Measurements from ENCODE around the gene KDM2B.

The KDM2B gene

DNA sequence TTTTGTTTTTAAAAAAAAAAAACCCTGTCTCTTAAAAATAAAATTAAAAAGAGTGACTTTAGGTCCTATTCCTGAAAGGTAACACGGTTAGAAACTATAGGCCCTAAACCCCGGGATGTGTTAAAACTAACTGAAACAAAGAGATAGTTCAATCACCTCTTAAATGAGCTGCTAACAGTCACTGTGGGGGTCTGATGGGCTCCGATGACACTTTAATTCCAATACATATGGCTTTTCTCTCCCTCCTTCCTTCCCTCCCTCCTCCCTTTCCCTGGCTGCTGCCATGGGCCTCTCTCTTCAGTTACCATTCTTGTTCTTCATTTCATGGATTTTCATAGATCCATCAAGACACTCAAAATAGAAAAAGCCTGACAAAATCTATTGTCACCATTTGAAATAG, 104.3 kb downstream of the KDM2B start:
- Histone ChIP-seq H3K9ac (ENCODE audit: low read length) (no peak overlapping the region), H3K4me2 (ENCODE audit: low read length) (no peak overlapping the region), H3K36me3 (ENCODE audit: insufficient read depth, low read length) (no peaks in the 10 kb centered on the region; the same call in 1 of the 2 replicates), H4K20me1 (ENCODE audit: insufficient read depth, low read length) (no peaks in the 10 kb centered on the region), H3K4me1 (ENCODE audit: insufficient read depth, low read length, severe bottlenecking) (peaks cover 3% of the 10 kb centered on the region), H3K79me2 (ENCODE audit: insufficient read depth, low read length) (no peaks in the 10 kb centered on the region), H3F3A (ENCODE audit: insufficient read depth, low read length) (no peaks in the 10 kb centered on the region), H3K9me3 (ENCODE audit: low read length) (no peaks in the 10 kb centered on the region), H2AFZ (ENCODE audit: low read length) (no peak overlapping the region), H3K27ac (ENCODE audit: low read depth, low read length, poor library complexity, severe bottlenecking) (no peak overlapping the region), H3K9me2 (ENCODE audit: low read depth, low read length) (no peaks in the 10 kb centered on the region), H3K4me3 (ENCODE audit: low read depth, low read length, poor library complexity, severe bottlenecking) (no peak overlapping the region), H3K27me3 (ENCODE audit: insufficient read depth, low read length) (no peaks in the 10 kb centered on the region)
- TF ChIP-seq EZH2 (IDR thresholded peaks at IDR 0.05; ENCODE audit: borderline replicate concordance, low read length), result no peak
- TF ChIP-seq, protein P1, sequence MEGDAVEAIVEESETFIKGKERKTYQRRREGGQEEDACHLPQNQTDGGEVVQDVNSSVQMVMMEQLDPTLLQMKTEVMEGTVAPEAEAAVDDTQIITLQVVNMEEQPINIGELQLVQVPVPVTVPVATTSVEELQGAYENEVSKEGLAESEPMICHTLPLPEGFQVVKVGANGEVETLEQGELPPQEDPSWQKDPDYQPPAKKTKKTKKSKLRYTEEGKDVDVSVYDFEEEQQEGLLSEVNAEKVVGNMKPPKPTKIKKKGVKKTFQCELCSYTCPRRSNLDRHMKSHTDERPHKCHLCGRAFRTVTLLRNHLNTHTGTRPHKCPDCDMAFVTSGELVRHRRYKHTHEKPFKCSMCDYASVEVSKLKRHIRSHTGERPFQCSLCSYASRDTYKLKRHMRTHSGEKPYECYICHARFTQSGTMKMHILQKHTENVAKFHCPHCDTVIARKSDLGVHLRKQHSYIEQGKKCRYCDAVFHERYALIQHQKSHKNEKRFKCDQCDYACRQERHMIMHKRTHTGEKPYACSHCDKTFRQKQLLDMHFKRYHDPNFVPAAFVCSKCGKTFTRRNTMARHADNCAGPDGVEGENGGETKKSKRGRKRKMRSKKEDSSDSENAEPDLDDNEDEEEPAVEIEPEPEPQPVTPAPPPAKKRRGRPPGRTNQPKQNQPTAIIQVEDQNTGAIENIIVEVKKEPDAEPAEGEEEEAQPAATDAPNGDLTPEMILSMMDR (IDR thresholded peaks at IDR 0.05; ENCODE audit: low read length), result no peak

DNA sequence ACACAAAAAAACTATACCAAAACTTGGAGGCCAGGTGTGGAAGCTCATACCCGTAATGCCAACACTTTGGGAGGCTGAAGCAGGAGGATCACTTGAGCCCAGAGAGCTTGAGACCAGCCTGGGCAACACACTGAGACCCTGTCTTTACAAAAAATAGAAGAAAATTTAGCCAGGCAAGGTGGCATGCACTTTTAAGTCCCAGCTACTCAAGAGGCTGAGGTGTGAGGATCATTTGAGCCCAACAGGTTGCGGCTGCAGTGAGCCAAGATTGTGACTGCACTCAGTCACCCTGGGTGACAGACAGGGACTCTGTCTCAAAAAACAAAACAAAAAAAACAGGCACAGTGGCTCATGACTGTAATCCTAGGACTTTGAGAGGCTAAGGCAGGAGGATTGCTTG, 105.5 kb downstream of the KDM2B start:
- TF ChIP-seq, protein P1 (IDR thresholded peaks at IDR 0.05; ENCODE audit: low read length), result no peak
- TF ChIP-seq EZH2 (IDR thresholded peaks at IDR 0.05; ENCODE audit: borderline replicate concordance, low read length), result no peak
- H3K36me3 ChIP-seq (ENCODE audit: insufficient read depth, low read length), result no peaks in the 10 kb centered on the region; the same call in 1 of the 2 replicates
- H3K27ac ChIP-seq (ENCODE audit: low read depth, low read length, poor library complexity, severe bottlenecking), result no peak overlapping the region
- H3K9ac ChIP-seq (ENCODE audit: low read length), result no peak overlapping the region
- no peak overlapping the region for H2AFZ ChIP-seq (ENCODE audit: low read length)
- H3K27me3 ChIP-seq (ENCODE audit: insufficient read depth, low read length), result no peaks in the 10 kb centered on the region
- H3K9me3 ChIP-seq (ENCODE audit: low read length), result no peaks in the 10 kb centered on the region
- no peaks in the 10 kb centered on the region for H3K79me2 ChIP-seq (ENCODE audit: insufficient read depth, low read length)
- no peaks in the 10 kb centered on the region for H4K20me1 ChIP-seq (ENCODE audit: insufficient read depth, low read length)
- H3F3A ChIP-seq (ENCODE audit: insufficient read depth, low read length), result no peaks in the 10 kb centered on the region
- no peaks in the 10 kb centered on the region for H3K9me2 ChIP-seq (ENCODE audit: low read depth, low read length)
- no peak overlapping the region for H3K4me2 ChIP-seq (ENCODE audit: low read length)
- no peak overlapping the region for H3K4me3 ChIP-seq (ENCODE audit: low read depth, low read length, poor library complexity, severe bottlenecking)
- H3K4me1 ChIP-seq (ENCODE audit: insufficient read depth, low read length, severe bottlenecking), result peaks cover 3% of the 10 kb centered on the region

DNA sequence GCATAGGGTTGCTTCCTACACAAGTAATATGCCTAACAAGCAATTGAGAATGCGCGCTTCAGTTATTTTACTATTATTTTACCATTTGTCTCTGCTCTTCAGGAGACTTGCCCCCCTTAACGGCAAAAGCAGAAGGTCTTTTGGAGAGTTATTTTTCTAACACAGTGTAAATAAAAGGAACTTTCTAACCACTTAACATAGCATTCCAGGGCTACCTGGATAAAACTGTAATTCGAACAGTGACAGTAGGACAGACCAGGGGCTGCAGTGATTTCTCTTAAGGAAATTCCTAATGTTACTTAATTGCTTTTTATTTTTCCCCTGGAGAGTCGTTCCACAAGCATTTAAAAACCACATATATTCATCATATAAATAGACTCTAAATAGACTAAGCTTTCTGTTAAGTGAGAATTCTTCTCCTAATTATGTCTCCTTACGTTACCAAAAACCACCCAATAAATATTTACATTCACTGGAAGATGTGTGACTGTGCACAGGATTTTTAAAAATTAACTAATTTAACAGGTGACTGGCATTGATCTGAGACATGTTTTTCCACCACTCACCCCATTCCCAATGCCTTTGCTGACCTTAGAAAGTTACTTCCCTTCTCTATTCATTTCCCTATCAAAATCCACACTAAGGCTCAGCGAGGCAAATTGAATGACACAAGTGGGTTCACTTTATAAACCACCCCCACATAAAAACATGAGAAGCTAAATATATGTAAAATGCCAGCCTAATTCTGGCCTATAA, 108.5 kb downstream of the KDM2B start:
- Histone ChIP-seq H3K27ac (ENCODE audit: low read depth, low read length, poor library complexity, severe bottlenecking) (no peak overlapping the region), H3K4me3 (ENCODE audit: low read depth, low read length, poor library complexity, severe bottlenecking) (no peak overlapping the region), H3K9me2 (ENCODE audit: low read depth, low read length) (no peaks in the 10 kb centered on the region), H4K20me1 (ENCODE audit: insufficient read depth, low read length) (no peaks in the 10 kb centered on the region), H3K4me2 (ENCODE audit: low read length) (no peak overlapping the region), H3K9ac (ENCODE audit: low read length) (no peak overlapping the region), H2AFZ (ENCODE audit: low read length) (no peak overlapping the region), H3K79me2 (ENCODE audit: insufficient read depth, low read length) (no peaks in the 10 kb centered on the region), H3K36me3 (ENCODE audit: insufficient read depth, low read length) (no peaks in the 10 kb centered on the region; the same call in 1 of the 2 replicates), H3K4me1 (ENCODE audit: insufficient read depth, low read length, severe bottlenecking) (peaks cover 7% of the 10 kb centered on the region), H3F3A (ENCODE audit: insufficient read depth, low read length) (no peaks in the 10 kb centered on the region), H3K27me3 (ENCODE audit: insufficient read depth, low read length) (no peaks in the 10 kb centered on the region), H3K9me3 (ENCODE audit: low read length) (no peaks in the 10 kb centered on the region)
- TF ChIP-seq EZH2 (IDR thresholded peaks at IDR 0.05; ENCODE audit: borderline replicate concordance, low read length), result no peak
- TF ChIP-seq, protein P1 (IDR thresholded peaks at IDR 0.05; ENCODE audit: low read length), result no peak
